Neural cell (in vitro differentiated cells): ENCODE measurements around the gene SPATA12.

ENCODE experiments used
- EP300 ChIP-seq: fragments of 450-650 bp; conservative IDR thresholded peaks from 2 replicates; pipeline ENCODE4 v1.6.1; 2014; ENCODE audit warnings: antibody characterized with exemption, mild to moderate bottlenecking, moderate library complexity; ENCODE audit not compliant: poor library complexity, severe bottlenecking
- POLR2AphosphoS5 ChIP-seq: IDR thresholded peaks from 2 replicates; pipeline ENCODE4 v1.6.1; 2012
- SMC3 ChIP-seq: fragments of 450-650 bp; conservative IDR thresholded peaks from 2 replicates; pipeline ENCODE4 v1.6.1; 2014; ENCODE audit warnings: antibody characterized with exemption, mild to moderate bottlenecking, moderate library complexity; ENCODE audit not compliant: poor library complexity
- TF ChIP-seq, protein P1 (sequence below): fragments of 450-650 bp; IDR thresholded peaks from 2 replicates; pipeline ENCODE4 v1.5.1; 2014; ENCODE audit warnings: antibody characterized with exemption, mild to moderate bottlenecking, moderate library complexity; ENCODE audit not compliant: poor library complexity, severe bottlenecking

DNA sequence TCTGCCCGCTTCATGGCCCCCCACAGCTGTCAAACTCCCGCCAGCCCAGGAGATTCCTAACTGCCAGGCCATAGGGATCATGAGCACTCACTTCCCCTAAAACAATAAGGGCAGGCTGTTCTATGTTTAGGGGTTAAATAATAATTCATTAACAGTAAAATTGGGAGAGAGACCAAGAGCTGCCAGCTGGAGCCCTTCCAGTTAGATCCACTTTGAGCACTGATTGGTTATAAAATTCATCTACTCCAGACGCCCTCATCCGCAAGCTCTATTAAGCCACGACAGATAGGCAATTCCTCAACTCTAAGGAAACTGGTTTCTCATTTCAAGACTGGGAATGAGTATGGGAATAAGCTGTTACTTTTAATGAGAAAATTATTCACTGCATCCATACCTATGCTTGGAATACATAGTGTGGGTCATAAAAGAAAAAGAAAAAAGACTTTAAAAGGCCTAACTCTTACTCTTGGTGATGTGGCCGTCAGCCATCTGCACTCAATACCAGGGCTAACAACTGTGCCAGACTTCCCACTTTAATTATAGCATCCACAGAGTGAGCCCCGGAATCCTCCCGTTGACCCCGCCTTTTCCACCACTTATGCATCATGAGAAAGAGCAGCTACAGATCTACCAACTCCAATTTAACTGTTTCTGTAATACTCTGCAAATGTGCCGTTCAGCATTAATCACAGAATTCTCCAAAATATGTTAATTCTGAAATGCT is 60.1 kb downstream of the SPATA12 start:
- TF ChIP-seq SMC3: no peak
- TF ChIP-seq, protein P1, sequence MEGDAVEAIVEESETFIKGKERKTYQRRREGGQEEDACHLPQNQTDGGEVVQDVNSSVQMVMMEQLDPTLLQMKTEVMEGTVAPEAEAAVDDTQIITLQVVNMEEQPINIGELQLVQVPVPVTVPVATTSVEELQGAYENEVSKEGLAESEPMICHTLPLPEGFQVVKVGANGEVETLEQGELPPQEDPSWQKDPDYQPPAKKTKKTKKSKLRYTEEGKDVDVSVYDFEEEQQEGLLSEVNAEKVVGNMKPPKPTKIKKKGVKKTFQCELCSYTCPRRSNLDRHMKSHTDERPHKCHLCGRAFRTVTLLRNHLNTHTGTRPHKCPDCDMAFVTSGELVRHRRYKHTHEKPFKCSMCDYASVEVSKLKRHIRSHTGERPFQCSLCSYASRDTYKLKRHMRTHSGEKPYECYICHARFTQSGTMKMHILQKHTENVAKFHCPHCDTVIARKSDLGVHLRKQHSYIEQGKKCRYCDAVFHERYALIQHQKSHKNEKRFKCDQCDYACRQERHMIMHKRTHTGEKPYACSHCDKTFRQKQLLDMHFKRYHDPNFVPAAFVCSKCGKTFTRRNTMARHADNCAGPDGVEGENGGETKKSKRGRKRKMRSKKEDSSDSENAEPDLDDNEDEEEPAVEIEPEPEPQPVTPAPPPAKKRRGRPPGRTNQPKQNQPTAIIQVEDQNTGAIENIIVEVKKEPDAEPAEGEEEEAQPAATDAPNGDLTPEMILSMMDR: no peak
- TF ChIP-seq EP300: no peak
- no peak for TF ChIP-seq POLR2AphosphoS5
